Activated naive CD4-positive, alpha-beta T cell treated with anti-CD3 and anti-CD28 coated beads for 36 hours (primary cell): ENCODE measurements around the gene RGS11. TPM values are rescaled to one million over a fixed set of nuclear protein-coding genes. Genes with fewer than 3 reads are reported as not detected.

Source experiments
- CTCF ChIA-PET: fragments of 350-600 bp; sonication (Branson Sonifier 250); formaldehyde crosslinking; loops from one replicate; lab custom pipeline; 2021; ENCODE audit warnings: antibody characterized with exemption; lab: Charles Lee
- DNase-seq: peaks from one replicate; pipeline ENCODE4 v3.0.0-alpha.2; 2020
- H3K27ac Mint-ChIP-seq: one replicate; pipeline ENCODE4 v1.8.0; 2021; ENCODE audit warnings: mild to moderate bottlenecking, mixed read lengths
- H3K27me3 Mint-ChIP-seq: one replicate; pipeline ENCODE4 v1.8.0; 2021; ENCODE audit warnings: low read depth, mixed read lengths
- H3K36me3 Mint-ChIP-seq: one replicate; pipeline ENCODE4 v1.8.0; 2021; ENCODE audit warnings: low read depth, mixed read lengths
- H3K4me1 Mint-ChIP-seq: one replicate; pipeline ENCODE4 v1.8.0; 2021; ENCODE audit warnings: low read depth, mixed read lengths
- H3K4me3 Mint-ChIP-seq: one replicate; pipeline ENCODE4 v1.8.0; 2021; ENCODE audit warnings: mild to moderate bottlenecking, moderate library complexity, mixed read lengths
- H3K9me3 Mint-ChIP-seq: one replicate; pipeline ENCODE4 v1.8.0; 2021; ENCODE audit warnings: mixed read lengths
- intact Hi-C: fragments of 100-400 bp; cut with micrococcal nuclease; formaldehyde crosslinking; loops from one replicate; pipeline ENCODE4 v1.15.1; 2023
- total RNA-seq, 2 experiments: library from RNA; stranded (reverse); gene quantifications; one replicate each; pipeline ENCODE4 v1.2.3, GENCODE V29; 2021

Gene RGS11
- total RNA-seq, 2 experiments from 2014 or later = 0.10 TPM; not detected in 1

DNA sequence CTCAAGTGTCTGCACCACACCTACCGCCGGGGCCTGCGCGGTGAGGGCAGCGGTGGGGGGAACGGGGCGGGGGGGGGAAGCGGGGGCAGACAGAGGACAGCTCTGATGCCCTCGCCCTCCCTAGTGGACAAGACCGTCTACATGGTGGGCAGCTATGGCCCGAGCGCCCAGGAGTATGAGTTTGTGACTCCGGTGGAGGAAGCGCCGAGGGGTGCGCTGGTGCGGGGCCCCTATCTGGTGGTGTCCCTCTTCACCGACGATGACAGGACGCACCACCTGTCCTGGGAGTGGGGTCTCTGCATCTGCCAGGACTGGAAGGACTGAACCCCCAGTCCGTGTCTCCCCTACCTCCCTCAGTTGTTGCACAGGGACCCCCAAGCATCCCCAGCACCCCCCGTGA, 6.7 kb upstream of the RGS11 start:
- H3K36me3 Mint-ChIP-seq = peaks cover 2% of the 10 kb centered on the region

DNA sequence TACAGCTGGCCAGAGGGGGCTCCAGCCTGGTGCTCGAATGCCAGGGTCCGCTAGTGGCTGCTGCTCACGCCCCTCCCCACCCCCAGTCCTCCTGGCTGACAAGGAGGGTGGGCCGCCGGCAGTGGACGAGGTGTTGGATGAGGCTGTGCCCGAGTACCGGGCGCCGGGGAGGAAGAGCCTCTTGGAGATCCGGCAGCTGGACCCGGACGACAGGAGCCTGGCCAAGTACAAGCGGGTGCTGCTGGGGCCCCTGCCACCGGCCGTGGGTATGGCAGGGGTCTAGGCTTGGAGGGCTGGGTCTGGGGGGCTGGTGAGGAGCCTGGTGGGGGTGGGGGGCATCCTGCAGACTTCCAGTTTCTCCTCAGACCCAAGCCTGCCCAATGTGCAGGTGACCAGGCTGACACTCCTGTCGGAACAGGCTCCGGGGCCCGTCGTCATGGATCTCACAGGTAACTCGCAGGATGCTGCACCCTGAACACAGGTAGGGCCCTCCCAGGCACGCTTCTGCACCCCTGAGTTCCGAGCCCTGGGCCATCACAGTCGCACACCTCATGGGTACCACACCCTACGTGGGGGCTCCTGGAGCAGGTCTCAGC, 6.0 kb upstream of the RGS11 start:
- H3K36me3 Mint-ChIP-seq = no peaks in the 10 kb centered on the region
- H3K4me1 Mint-ChIP-seq = no peaks in the 10 kb centered on the region
- H3K9me3 Mint-ChIP-seq = no peaks in the 10 kb centered on the region
- CTCF ChIA-PET = no interaction called here
- no peak for DNase-seq
- no peak overlapping the region for H3K4me3 Mint-ChIP-seq
- intact Hi-C loops = no loop called here
- H3K27me3 Mint-ChIP-seq = peaks cover 9% of the 10 kb centered on the region
- H3K27ac Mint-ChIP-seq = no peak overlapping the region

More for the DNA sequence above, 6.7 kb upstream of the RGS11 start:
- H3K4me3 Mint-ChIP-seq = no peak overlapping the region
- CTCF ChIA-PET = no interaction called here
- H3K27ac Mint-ChIP-seq = no peak overlapping the region
- no peaks in the 10 kb centered on the region for H3K9me3 Mint-ChIP-seq
- H3K27me3 Mint-ChIP-seq = peaks cover 3% of the 10 kb centered on the region
- intact Hi-C loops = no loop called here
- DNase-seq = no peak
- no peaks in the 10 kb centered on the region for H3K4me1 Mint-ChIP-seq

DNA sequence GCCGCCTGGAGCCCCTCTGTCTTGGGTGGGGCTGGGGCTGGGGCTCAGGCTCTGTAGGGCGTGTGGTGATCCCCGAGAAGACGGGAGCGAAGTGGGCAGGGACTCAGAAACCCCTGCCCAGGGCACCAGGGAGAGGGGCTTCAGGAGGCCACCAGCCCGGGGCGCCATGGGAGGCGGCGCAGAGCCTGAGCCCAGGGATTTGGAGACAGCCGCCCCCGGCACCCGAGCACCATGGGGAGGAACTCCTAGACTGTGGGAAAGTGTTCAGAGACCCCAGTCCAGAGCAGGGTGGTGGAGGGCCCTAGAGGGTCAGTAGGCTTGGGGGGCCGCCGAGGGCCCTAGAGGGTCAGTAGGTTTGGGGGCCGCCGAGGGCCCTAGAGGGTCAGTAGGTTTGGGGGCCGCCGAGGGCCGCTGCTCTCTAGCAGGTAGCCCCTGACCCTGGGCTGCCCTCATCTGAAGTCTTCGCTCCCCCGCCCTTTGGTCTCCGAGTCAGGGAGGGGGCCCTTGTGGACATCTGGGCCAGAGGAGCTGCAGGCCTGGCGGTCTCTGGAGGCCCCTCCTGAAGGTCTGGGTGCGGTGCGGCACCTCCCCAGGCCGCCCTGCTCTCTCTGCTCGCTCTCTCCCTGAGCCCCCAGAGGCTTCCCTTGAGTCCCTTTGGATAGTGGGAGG, 5.4 kb upstream of the RGS11 start:
- no peak overlapping the region for H3K27ac Mint-ChIP-seq

DNA sequence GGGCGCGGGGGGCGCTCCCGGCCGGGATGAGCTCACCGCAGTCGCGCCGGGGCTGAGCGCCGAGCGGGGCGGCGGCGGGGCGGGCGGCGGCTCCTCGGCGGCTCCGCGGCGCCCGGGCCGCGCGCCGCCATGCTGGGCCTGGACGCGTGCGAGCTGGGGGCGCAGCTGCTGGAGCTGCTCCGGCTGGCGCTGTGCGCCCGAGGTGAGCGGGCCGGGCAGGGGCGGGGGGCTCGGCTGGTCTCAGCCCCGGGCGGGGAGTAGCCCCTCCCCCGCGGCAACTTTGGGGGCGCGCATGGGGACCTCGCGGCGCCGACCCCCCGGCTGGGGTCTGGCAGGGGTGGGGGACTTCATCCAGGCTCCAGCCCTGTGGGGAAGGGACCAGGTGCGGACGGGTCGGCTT, 4.8 kb upstream of the RGS11 start, which contains the start of gene ARHGDIG:
TSS of gene ARHGDIG (plus strand) at position 40 of the 400 bp plus-strand sequence. CDS start at position 130, 90 bp downstream.
- Mint-ChIP-seq H3K36me3 (no peaks in the 10 kb centered on the region), H3K4me1 (peaks cover 4% of the 10 kb centered on the region), H3K9me3 (no peaks in the 10 kb centered on the region), H3K27me3 (peaks cover 14% of the 10 kb centered on the region), H3K27ac (no peak within 1 kb of the TSS), H3K4me3 (no peak within 1 kb of the TSS)
- CTCF ChIA-PET = no interaction called here
- DNase-seq = no peak
- intact Hi-C loops = no loop called here

More for the DNA sequence above, 5.4 kb upstream of the RGS11 start:
- Mint-ChIP-seq H3K9me3 (no peaks in the 10 kb centered on the region), H3K4me1 (peaks cover 3% of the 10 kb centered on the region), H3K4me3 (no peak overlapping the region), H3K36me3 (no peaks in the 10 kb centered on the region), H3K27me3 (peaks cover 13% of the 10 kb centered on the region)
- intact Hi-C loops = no loop called here
- no peak for DNase-seq
- CTCF ChIA-PET = no interaction called here

DNA sequence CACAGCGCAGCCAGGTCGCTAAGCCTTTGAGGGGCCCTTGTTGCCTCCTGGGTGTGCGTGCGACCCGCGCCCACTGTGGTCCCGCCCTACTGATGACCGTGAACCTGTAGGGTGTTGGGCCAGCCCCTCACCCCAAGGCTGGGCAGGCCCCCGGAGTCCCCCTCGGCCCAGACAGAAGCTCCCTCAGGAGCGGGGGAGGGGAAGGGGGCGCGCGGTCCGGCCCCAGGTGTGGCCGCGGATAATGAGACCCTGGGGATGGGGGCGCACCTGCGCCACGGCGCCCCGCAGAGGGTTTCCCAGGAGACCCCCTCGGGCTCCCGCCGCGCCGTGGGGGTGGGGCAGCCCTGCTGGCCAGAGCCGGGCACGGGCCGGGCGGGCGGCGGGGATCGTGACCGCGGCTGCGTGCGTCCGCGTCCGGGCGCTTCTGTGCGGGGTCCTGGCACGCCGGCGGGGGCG, 4.3 kb upstream of the RGS11 start:
- Mint-ChIP-seq H3K36me3 (no peaks in the 10 kb centered on the region), H3K27me3 (peaks cover 16% of the 10 kb centered on the region)
- no peak for DNase-seq

DNA sequence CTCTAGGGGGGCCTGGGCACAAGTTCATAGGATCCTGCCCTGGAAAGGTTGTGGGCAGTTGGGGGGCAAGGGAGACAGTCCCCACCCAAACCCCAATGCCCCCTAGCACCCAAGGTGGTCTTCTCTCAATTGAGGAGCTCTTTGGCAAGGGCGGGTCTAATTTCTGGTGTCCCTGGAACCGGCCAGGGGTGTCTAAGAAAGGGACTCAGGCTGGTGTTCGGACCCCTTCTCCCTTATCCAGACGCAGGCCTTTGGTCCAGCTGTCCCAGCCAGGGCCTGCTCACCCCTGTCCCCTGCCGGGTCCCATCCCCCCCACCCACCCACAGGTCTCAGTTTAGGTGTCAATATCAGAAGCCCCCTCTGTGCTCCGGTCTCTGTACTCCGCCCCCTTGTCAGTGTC, 3.8 kb upstream of the RGS11 start:
- H3K4me1 Mint-ChIP-seq = peaks cover 8% of the 10 kb centered on the region
- DNase-seq = no peak
- H3K27ac Mint-ChIP-seq = no peak overlapping the region
- H3K36me3 Mint-ChIP-seq = no peaks in the 10 kb centered on the region
- no peak overlapping the region for H3K4me3 Mint-ChIP-seq
- CTCF ChIA-PET = interaction anchor here (0.6 to 1.0 kb wide), 2 partner anchors 16 to 83 kb away, joined by 3 to 4 read pairs; no protein-coding TSS in a partner anchor
- intact Hi-C loops = no loop called here
- peaks cover 18% of the 10 kb centered on the region for H3K27me3 Mint-ChIP-seq
- no peaks in the 10 kb centered on the region for H3K9me3 Mint-ChIP-seq

More for the DNA sequence above, 4.3 kb upstream of the RGS11 start:
- H3K27ac Mint-ChIP-seq = no peak overlapping the region
- H3K4me3 Mint-ChIP-seq = no peak overlapping the region
- CTCF ChIA-PET = no interaction called here
- intact Hi-C loops = no loop called here
- no peaks in the 10 kb centered on the region for H3K9me3 Mint-ChIP-seq
- peaks cover 7% of the 10 kb centered on the region for H3K4me1 Mint-ChIP-seq

DNA sequence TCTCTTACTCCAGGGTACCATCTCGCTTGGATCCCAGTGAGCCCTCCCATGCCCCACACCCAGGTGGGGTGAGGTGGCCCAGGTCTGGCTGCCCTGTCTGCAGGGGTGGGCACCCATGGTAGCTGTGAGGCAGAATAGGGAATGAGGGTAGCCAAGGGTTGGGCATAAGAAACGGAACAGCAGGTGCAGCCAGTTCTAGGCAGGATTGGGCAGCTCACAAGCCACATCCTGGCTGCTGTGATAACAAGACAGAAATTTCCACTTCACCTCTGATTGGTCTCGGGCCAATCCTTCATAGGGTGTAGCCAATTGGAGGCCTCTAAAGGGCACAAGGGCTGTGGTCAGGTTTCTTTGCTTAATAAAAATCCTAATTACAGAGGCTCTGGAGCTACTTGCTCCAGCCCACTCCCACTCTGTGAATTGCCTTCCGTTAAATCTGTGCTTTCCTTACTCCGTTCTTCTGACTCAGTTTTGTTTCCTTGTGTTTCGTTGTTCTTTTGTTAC, 3.2 kb upstream of the RGS11 start:
- no peaks in the 10 kb centered on the region for H3K36me3 Mint-ChIP-seq
- CTCF ChIA-PET = interaction anchor here (0.6 to 1.0 kb wide), 2 partner anchors 15 to 84 kb away, joined by 3 to 4 read pairs; no protein-coding TSS in a partner anchor
- intact Hi-C loops = no loop called here
- H3K9me3 Mint-ChIP-seq = no peaks in the 10 kb centered on the region
- H3K27me3 Mint-ChIP-seq = peaks cover 18% of the 10 kb centered on the region
- peaks cover 8% of the 10 kb centered on the region for H3K4me1 Mint-ChIP-seq
- H3K27ac Mint-ChIP-seq = no peak overlapping the region
- DNase-seq = peak; percentile 42
- H3K4me3 Mint-ChIP-seq = no peak overlapping the region

DNA sequence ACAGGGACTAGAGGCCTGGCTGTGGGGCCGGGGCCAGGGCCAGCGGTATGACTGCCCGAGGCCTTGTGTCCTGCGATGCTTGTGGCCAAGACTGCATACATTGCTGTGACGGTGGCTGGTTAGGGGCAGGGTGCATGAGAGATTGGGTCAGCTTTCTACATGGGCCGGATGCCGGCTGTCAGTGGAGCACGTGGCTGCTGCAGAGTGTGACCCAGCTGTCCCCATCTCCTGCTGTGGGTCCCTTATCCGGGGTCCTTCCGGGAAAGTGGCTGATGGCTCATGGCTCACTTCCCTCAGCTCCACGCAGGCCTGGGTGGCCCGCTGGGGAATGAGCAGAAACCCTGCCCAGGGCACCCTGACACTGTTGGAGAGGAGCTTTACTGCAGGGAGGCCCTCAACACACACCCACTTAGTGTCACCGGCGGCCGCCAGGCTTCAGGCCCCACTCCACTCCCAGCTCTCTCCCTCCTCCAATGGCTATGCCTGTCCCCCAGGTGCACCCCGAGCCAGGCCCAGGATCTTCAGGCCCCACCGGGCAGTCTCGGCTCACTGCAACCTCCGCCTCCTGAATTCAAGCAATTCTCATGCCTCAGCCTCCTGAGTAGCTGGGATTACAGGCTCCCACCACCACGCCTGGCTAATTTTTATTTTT, 808 bp upstream of the RGS11 start:
- intact Hi-C loops = no loop called here
- no peak overlapping the region for H3K27ac Mint-ChIP-seq

DNA sequence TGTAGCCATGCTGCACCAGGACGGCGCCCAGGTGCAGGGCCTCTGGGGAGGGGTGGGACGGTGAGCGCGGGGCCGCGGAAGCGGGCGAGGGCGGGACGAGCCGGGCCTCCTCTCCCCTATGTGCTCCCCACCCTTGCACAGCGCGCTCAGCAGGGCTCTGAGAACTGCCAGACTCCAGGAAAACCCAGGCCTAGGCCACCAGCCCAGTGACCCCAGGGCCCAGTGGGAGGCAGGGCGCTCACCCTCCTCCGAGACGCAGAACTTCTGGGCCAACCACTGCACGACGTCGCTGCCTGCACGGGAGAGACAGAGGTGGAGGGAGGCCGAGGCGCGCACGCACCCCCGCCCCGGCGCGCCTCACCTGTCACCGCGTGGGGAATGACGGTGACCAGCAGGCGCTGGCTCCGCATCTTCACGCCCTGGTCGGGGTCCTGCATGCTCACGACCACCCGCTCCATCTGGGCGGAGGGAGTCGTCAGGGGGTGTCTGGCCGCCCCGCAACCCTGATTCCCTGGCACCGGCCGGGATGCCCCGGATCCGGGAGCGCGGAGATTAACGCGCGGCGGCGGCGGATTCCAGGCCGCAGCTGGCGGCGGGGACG, 603 bp downstream of the RGS11 start:
- Mint-ChIP-seq H3K4me3 (peak overlapping the region; percentile 41), H3K27ac (no peak overlapping the region), H3K4me1 (peaks cover 8% of the 10 kb centered on the region), H3K36me3 (no peaks in the 10 kb centered on the region), H3K27me3 (peaks cover 18% of the 10 kb centered on the region), H3K9me3 (no peaks in the 10 kb centered on the region)
- peak; percentile 11 for DNase-seq
- CTCF ChIA-PET = no interaction called here
- intact Hi-C loops = no loop called here

More for the DNA sequence above, 808 bp upstream of the RGS11 start:
- Mint-ChIP-seq H3K9me3 (no peaks in the 10 kb centered on the region), H3K4me3 (peak overlapping the region; percentile 58), H3K4me1 (peaks cover 8% of the 10 kb centered on the region), H3K36me3 (no peaks in the 10 kb centered on the region), H3K27me3 (peaks cover 18% of the 10 kb centered on the region)
- DNase-seq = no peak
- CTCF ChIA-PET = interaction anchor here (1.0 kb wide), 1 partner anchor 95 kb away, joined by 3 read pairs; no protein-coding TSS in a partner anchor

DNA sequence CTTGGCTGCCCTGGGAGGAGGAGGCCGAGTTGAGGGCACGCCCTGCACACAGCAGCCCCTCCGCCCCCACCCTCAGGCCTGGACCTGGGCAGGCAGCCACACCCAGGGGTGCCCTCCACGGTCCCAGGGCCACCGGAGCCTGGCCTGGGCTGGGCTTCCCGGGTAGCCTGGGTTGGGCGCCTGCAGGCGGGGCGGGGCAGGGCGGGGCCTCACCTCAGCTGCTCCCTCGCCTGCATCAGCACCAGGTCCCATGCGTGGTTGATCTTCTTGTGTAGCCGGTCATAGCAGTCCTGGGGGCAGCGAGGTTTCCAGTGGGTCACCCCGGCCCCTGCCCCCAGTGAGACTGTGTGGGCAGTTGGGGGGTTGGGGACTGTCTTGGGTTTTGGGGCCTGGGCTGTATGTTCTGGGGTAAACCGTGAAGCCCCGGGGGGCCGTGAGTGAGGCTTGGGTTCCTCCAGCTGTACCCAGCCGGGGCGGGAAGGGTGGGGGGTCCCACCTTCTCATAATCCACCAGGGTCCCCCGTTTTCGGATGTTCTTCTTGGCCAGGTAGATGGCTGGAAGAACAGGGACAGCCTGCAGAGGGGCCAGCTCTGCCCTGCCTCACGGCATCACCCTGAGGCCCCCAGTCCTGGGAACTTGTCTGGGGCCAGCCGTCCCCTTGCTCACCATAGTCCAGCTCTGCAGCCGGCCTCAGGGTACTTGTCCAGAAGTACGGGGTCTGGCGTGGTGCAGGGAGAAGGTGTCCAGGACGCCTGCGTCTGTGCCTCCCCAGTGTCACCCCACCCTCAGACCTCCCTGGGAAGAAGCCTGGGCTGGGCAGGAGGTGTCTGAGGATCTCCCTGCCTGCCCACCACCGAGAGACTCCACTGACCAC, 2.0 kb downstream of the RGS11 start:
- peaks cover 16% of the 10 kb centered on the region for H3K27me3 Mint-ChIP-seq
- CTCF ChIA-PET = no interaction called here
- no peaks in the 10 kb centered on the region for H3K9me3 Mint-ChIP-seq
- H3K27ac Mint-ChIP-seq = no peak overlapping the region
- H3K4me1 Mint-ChIP-seq = peaks cover 8% of the 10 kb centered on the region
- no peak for DNase-seq
- intact Hi-C loops = no loop called here
- H3K36me3 Mint-ChIP-seq = no peaks in the 10 kb centered on the region
- H3K4me3 Mint-ChIP-seq = no peak overlapping the region

DNA sequence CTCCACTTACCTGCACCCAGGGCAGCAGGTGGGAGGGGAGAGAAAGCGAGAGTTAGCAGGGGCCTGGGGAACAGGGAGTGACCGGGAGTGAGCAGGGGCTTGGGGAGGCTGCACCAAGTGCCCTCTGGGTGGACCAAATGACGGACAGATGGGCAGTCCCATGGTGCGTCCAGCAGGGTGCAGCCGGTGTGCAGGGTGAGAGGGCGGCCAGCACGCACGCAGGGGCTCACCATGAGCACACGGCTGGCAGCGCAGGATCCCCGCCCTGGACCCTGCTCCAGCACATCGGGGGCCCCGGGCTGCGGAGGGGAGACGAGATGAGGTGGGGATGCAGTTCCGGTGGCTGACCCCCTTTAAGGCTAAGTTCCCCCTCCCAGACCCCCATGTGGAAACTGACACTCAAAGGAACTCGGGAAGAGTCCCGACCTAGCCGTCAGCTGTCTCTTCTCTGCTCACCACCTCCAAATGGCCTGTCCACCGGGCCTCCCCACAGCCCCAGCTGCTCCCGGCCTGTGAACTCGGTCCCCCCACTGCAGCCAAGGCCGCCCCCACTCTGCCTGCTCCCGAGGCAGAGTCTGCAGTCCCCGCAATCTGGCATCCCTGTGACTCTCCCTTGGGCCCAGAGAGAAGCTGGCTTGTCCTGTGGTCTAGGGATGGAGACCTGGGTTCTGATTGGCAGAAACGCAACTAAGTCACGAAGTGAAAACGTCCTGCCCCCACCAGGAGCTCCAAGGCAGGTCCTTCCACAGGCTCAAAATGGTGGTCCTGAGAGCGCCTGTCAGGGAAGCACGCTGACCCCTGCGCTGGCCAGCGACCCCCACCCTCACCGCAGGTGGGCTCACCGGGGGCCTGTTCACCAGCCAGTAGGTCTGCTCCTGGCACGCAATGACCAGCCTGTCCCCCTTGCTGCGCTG, 2.9 kb downstream of the RGS11 start:
- no peaks in the 10 kb centered on the region for H3K36me3 Mint-ChIP-seq
- H3K4me1 Mint-ChIP-seq = peaks cover 8% of the 10 kb centered on the region
- no peak for DNase-seq
- no peak overlapping the region for H3K27ac Mint-ChIP-seq
- intact Hi-C loops = no loop called here
- CTCF ChIA-PET = no interaction called here
- no peak overlapping the region for H3K4me3 Mint-ChIP-seq
- peaks cover 16% of the 10 kb centered on the region for H3K27me3 Mint-ChIP-seq
- no peaks in the 10 kb centered on the region for H3K9me3 Mint-ChIP-seq
